GM18526 (cell line): Measurements from ENCODE around the gene HEY2.

Source experiments
- POLR2A ChIP-seq: IDR thresholded peaks from 3 replicates; pipeline ENCODE4 v1.6.1; 2011; ENCODE audit not compliant: insufficient read length; ENCODE audit errors: extremely low read depth

HEY2 gene

GRCh38 chr6:125749173-125749864 lies at the start of gene HEY2:
Gene HEY2, plus strand, starts transcription at chr6:125749632. Its CDS starts 145 bp downstream, at chr6:125749777.
- TF ChIP-seq POLR2A, result no peak

GRCh38 chr6:125700581-125701353 lies 48.7 kb upstream of the HEY2 start:
- TF ChIP-seq POLR2A, result no peak

GRCh38 chr6:125701354-125701668 lies 48.1 kb upstream of the HEY2 start:
- no peak for TF ChIP-seq POLR2A

GRCh38 chr6:125707615-125708243 lies 41.7 kb upstream of the HEY2 start:
- no peak for TF ChIP-seq POLR2A

GRCh38 chr6:125711013-125711675 lies 38.3 kb upstream of the HEY2 start:
- TF ChIP-seq POLR2A, result no peak

GRCh38 chr6:125714441-125715090 lies 34.9 kb upstream of the HEY2 start:
- no peak for TF ChIP-seq POLR2A

- TF ChIP-seq POLR2A, result no peak
These were observed 32.2 kb upstream of the HEY2 start for GRCh38 chr6:125717120-125717731.

GRCh38 chr6:125718109-125718508 lies 31.3 kb upstream of the HEY2 start:
- TF ChIP-seq POLR2A, result no peak

- TF ChIP-seq POLR2A, result no peak
These were observed 26.5 kb upstream of the HEY2 start for GRCh38 chr6:125722886-125723285.

- no peak for TF ChIP-seq POLR2A
These were observed 22.2 kb upstream of the HEY2 start for GRCh38 chr6:125727216-125727615.

GRCh38 chr6:125728739-125729138 lies 20.7 kb upstream of the HEY2 start:
- no peak for TF ChIP-seq POLR2A

GRCh38 chr6:125729983-125730382 lies 19.4 kb upstream of the HEY2 start:
- TF ChIP-seq POLR2A, result no peak

GRCh38 chr6:125732398-125732797 lies 17.0 kb upstream of the HEY2 start:
- no peak for TF ChIP-seq POLR2A

- no peak for TF ChIP-seq POLR2A
These were observed 15.7 kb upstream of the HEY2 start for GRCh38 chr6:125733516-125734300.
